ENCODE measurements around the gene GAGE12F.
"Not testable (repeated sequence)": the region's sequence is repeated elsewhere in the genome, so short reads cannot be mapped to it uniquely, and the experiment has no call there.

Gene GAGE12F, protein sequence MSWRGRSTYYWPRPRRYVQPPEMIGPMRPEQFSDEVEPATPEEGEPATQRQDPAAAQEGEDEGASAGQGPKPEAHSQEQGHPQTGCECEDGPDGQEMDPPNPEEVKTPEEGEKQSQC

DNA sequence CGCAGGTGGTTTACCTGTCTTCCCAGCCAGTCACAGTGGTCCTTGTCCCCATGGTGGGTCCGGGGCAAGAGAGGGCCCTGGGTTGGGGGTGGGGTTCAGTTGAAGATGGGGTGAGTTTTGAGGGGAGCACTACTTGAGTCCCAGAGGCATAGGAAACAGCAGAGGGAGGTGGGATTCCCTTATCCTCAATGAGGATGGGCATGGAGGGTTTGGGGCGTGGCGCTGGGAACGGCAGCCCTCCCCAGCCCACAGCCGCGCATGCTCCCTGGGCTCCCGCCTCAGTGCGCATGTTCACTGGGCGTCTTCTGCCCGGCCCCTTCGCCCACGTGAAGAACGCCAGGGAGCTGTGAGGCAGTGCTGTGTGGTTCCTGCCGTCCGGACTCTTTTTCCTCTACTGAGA, at the start of gene GAGE12F:
Gene GAGE12F (plus strand): TSS at position 301 of the 400 bp plus-strand sequence. CDS start 1,155 bp downstream, outside the sequence.
- H3K27ac ChIP-seq (ENCODE audit: low read depth, low read length); H3K9ac ChIP-seq (ENCODE audit: low read length); H3K27me3 ChIP-seq (ENCODE audit: control insufficient read depth, insufficient read depth, low read length); H3K4me1 ChIP-seq (ENCODE audit: control insufficient read depth, insufficient read depth, low read length); H3K36me3 ChIP-seq (ENCODE audit: control insufficient read depth, insufficient read depth, low read length); H3K4me3 ChIP-seq (ENCODE audit: low read length): not testable (repeated sequence)

DNA sequence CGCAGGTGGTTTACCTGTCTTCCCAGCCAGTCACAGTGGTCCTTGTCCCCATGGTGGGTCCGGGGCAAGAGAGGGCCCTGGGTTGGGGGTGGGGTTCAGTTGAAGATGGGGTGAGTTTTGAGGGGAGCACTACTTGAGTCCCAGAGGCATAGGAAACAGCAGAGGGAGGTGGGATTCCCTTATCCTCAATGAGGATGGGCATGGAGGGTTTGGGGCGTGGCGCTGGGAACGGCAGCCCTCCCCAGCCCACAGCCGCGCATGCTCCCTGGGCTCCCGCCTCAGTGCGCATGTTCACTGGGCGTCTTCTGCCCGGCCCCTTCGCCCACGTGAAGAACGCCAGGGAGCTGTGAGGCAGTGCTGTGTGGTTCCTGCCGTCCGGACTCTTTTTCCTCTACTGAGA, 28.8 kb upstream of the GAGE12F start, which contains the start of gene GAGE12C:
Gene GAGE12C (plus strand): TSS at position 301 of the 400 bp plus-strand sequence. CDS start 1,155 bp downstream, outside the sequence.
- not testable (repeated sequence) for H3K4me1 ChIP-seq (ENCODE audit: control insufficient read depth, insufficient read depth, low read length); H3K27me3 ChIP-seq (ENCODE audit: control insufficient read depth, insufficient read depth, low read length); H3K36me3 ChIP-seq (ENCODE audit: control insufficient read depth, insufficient read depth, low read length); H3K4me3 ChIP-seq (ENCODE audit: low read length); H3K27ac ChIP-seq (ENCODE audit: low read depth, low read length); H3K9ac ChIP-seq (ENCODE audit: low read length)

GRCh38 chrX:49541433-49541832, 19.2 kb upstream of the GAGE12F start, which contains the start of gene GAGE12D:
GAGE12D (plus strand) TSS chrX:49541733; CDS start chrX:49542888, 1,155 bp downstream.
- H3K9ac ChIP-seq (ENCODE audit: low read length); H3K4me1 ChIP-seq (ENCODE audit: control insufficient read depth, insufficient read depth, low read length); H3K27me3 ChIP-seq (ENCODE audit: control insufficient read depth, insufficient read depth, low read length); H3K36me3 ChIP-seq (ENCODE audit: control insufficient read depth, insufficient read depth, low read length); H3K27ac ChIP-seq (ENCODE audit: low read depth, low read length); H3K4me3 ChIP-seq (ENCODE audit: low read length): not testable (repeated sequence)

GRCh38 chrX:49550989-49551388, 9.7 kb upstream of the GAGE12F start, which contains the start of gene GAGE12E:
GAGE12E (plus strand) TSS chrX:49551289; CDS start chrX:49552444, 1,155 bp downstream.
- H3K27ac ChIP-seq (ENCODE audit: low read depth, low read length); H3K9ac ChIP-seq (ENCODE audit: low read length); H3K4me3 ChIP-seq (ENCODE audit: low read length); H3K27me3 ChIP-seq (ENCODE audit: control insufficient read depth, insufficient read depth, low read length); H3K4me1 ChIP-seq (ENCODE audit: control insufficient read depth, insufficient read depth, low read length); H3K36me3 ChIP-seq (ENCODE audit: control insufficient read depth, insufficient read depth, low read length): not testable (repeated sequence)

- H3K9ac ChIP-seq (ENCODE audit: low read length); H3K4me3 ChIP-seq (ENCODE audit: low read length); H3K4me1 ChIP-seq (ENCODE audit: control insufficient read depth, insufficient read depth, low read length); H3K27me3 ChIP-seq (ENCODE audit: control insufficient read depth, insufficient read depth, low read length); H3K36me3 ChIP-seq (ENCODE audit: control insufficient read depth, insufficient read depth, low read length); H3K27ac ChIP-seq (ENCODE audit: low read depth, low read length): not testable (repeated sequence)
Measured at GRCh38 chrX:49568728-49569127, 8.1 kb downstream of the GAGE12F start.

DNA sequence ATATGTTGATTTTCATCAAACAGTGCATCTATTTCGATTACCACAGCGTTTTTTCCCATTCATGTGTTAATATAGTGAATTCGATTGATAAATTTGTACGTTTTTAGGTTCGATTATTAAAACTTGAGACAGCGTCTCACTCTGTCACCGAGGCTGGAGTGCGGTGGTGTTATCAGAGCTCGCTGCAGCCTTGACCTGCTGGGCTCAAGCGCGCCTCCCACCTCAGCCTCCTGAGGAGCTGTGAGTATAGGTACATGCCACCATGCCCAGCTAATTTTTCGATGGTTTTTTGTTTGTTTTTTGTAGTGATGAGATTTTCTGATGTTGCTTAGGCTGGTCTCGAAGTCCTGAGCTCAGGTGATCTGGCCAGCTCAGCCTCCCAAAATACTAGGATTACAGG, 8.5 kb downstream of the GAGE12F start:
- not testable (repeated sequence) for H3K27ac ChIP-seq (ENCODE audit: low read depth, low read length); H3K27me3 ChIP-seq (ENCODE audit: control insufficient read depth, insufficient read depth, low read length); H3K9ac ChIP-seq (ENCODE audit: low read length); H3K4me3 ChIP-seq (ENCODE audit: low read length); H3K36me3 ChIP-seq (ENCODE audit: control insufficient read depth, insufficient read depth, low read length); H3K4me1 ChIP-seq (ENCODE audit: control insufficient read depth, insufficient read depth, low read length)

DNA sequence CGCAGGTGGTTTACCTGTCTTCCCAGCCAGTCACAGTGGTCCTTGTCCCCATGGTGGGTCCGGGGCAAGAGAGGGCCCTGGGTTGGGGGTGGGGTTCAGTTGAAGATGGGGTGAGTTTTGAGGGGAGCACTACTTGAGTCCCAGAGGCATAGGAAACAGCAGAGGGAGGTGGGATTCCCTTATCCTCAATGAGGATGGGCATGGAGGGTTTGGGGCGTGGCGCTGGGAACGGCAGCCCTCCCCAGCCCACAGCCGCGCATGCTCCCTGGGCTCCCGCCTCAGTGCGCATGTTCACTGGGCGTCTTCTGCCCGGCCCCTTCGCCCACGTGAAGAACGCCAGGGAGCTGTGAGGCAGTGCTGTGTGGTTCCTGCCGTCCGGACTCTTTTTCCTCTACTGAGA, 9.5 kb downstream of the GAGE12F start, which contains the start of gene GAGE12G:
Gene GAGE12G (plus strand): TSS at position 301 of the 400 bp plus-strand sequence. CDS start 1,155 bp downstream, outside the sequence.
- H3K4me3 ChIP-seq (ENCODE audit: low read length); H3K36me3 ChIP-seq (ENCODE audit: control insufficient read depth, insufficient read depth, low read length); H3K9ac ChIP-seq (ENCODE audit: low read length); H3K27ac ChIP-seq (ENCODE audit: low read depth, low read length); H3K4me1 ChIP-seq (ENCODE audit: control insufficient read depth, insufficient read depth, low read length); H3K27me3 ChIP-seq (ENCODE audit: control insufficient read depth, insufficient read depth, low read length): not testable (repeated sequence)

- not testable (repeated sequence) for H3K27me3 ChIP-seq (ENCODE audit: control insufficient read depth, insufficient read depth, low read length); H3K27ac ChIP-seq (ENCODE audit: low read depth, low read length); H3K9ac ChIP-seq (ENCODE audit: low read length); H3K4me1 ChIP-seq (ENCODE audit: control insufficient read depth, insufficient read depth, low read length); H3K36me3 ChIP-seq (ENCODE audit: control insufficient read depth, insufficient read depth, low read length); H3K4me3 ChIP-seq (ENCODE audit: low read length)
Measured at GRCh38 chrX:49579649-49580048, 19.0 kb downstream of the GAGE12F start, which contains the start of gene GAGE12H. GAGE12H (plus strand) TSS chrX:49579949; CDS start chrX:49581104, 1,155 bp downstream.

- H3K9ac ChIP-seq (ENCODE audit: low read length); H3K4me1 ChIP-seq (ENCODE audit: control insufficient read depth, insufficient read depth, low read length); H3K36me3 ChIP-seq (ENCODE audit: control insufficient read depth, insufficient read depth, low read length); H3K27me3 ChIP-seq (ENCODE audit: control insufficient read depth, insufficient read depth, low read length); H3K27ac ChIP-seq (ENCODE audit: low read depth, low read length); H3K4me3 ChIP-seq (ENCODE audit: low read length): not testable (repeated sequence)
Measured at GRCh38 chrX:49589196-49589595, 28.6 kb downstream of the GAGE12F start, which contains the start of gene GAGE2A. GAGE2A (plus strand) TSS chrX:49589496; CDS start chrX:49590651, 1,155 bp downstream.

GRCh38 chrX:49589769-49590478, 29.3 kb downstream of the GAGE12F start:
- not testable (repeated sequence) for H3K4me3 ChIP-seq (ENCODE audit: low read length); H3K9ac ChIP-seq (ENCODE audit: low read length); H3K27me3 ChIP-seq (ENCODE audit: control insufficient read depth, insufficient read depth, low read length); H3K4me1 ChIP-seq (ENCODE audit: control insufficient read depth, insufficient read depth, low read length); H3K36me3 ChIP-seq (ENCODE audit: control insufficient read depth, insufficient read depth, low read length); H3K27ac ChIP-seq (ENCODE audit: low read depth, low read length)

- H3K4me3 ChIP-seq (ENCODE audit: low read length); H3K4me1 ChIP-seq (ENCODE audit: control insufficient read depth, insufficient read depth, low read length); H3K9ac ChIP-seq (ENCODE audit: low read length); H3K27me3 ChIP-seq (ENCODE audit: control insufficient read depth, insufficient read depth, low read length); H3K36me3 ChIP-seq (ENCODE audit: control insufficient read depth, insufficient read depth, low read length); H3K27ac ChIP-seq (ENCODE audit: low read depth, low read length): not testable (repeated sequence)
Measured at GRCh38 chrX:49590488-49590887, 29.8 kb downstream of the GAGE12F start.

- not testable (repeated sequence) for H3K27me3 ChIP-seq (ENCODE audit: control insufficient read depth, insufficient read depth, low read length); H3K36me3 ChIP-seq (ENCODE audit: control insufficient read depth, insufficient read depth, low read length); H3K27ac ChIP-seq (ENCODE audit: low read depth, low read length); H3K9ac ChIP-seq (ENCODE audit: low read length); H3K4me3 ChIP-seq (ENCODE audit: low read length); H3K4me1 ChIP-seq (ENCODE audit: control insufficient read depth, insufficient read depth, low read length)
Measured at GRCh38 chrX:49598720-49599119, 38.1 kb downstream of the GAGE12F start, which contains the start of gene GAGE1. GAGE1 (plus strand) TSS chrX:49599020; CDS start chrX:49600175, 1,155 bp downstream.

Measured in rectal smooth muscle tissue (tissue), 1 donor.